Measurements from ENCODE around the gene DDX39A.

DNA sequence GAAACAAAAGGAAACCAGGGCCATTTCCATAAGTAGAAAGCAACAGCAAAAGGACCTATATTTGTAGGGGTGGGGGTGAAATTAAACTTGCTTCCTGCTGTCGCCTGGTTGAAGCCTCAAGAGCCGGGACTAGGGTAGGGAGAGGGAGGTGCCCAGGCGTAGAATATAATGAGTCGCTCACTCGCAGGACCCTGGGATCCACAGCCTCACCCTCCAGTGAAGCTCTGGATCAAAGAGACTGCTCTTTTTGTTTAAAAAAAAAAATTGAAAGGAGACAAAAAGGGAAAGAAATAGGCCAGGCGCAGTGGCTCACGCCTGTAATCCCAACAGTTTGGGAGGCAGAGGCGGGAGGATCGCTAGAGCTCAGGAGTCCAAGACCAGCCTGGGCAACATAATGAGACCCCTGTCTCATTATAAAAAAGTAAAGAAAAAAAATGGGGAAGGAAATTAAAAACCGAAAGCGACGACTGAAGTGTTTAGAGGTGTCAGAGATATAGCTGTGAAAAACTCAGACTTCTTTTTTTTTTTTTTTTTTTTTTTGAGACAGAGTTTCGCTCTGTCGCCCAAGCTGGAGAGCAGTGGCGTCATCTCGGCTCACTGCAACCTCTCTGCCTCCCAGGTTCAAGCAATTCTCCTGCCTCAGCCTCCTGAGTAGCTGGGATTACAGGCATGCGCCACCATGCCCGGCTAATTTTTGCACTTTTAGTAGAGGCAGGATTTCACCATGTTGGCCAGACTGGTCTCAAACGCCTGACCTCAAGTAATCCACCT, 48.8 kb downstream of the DDX39A start:
- TF ChIP-seq POLR2A (IDR thresholded peaks at IDR 0.05; ENCODE audit: low read length) (no peak), GATA1 (IDR thresholded peaks at IDR 0.05; ENCODE audit: low read depth, low read length) (no peak)

Measured in erythroblast (primary cell).